DMS 273 (cell line): ENCODE results near the gene COG7.
"Not testable (repeated sequence)": the region's sequence is repeated elsewhere in the genome, so short reads cannot be mapped to it uniquely, and the experiment has no call there.

Source experiments
- DNase-seq: peaks from one replicate; lab custom pipeline; 2025; ENCODE audit not compliant: unreplicated experiment; lab: John Stamatoyannopoulos, UW

The COG7 gene

DNA sequence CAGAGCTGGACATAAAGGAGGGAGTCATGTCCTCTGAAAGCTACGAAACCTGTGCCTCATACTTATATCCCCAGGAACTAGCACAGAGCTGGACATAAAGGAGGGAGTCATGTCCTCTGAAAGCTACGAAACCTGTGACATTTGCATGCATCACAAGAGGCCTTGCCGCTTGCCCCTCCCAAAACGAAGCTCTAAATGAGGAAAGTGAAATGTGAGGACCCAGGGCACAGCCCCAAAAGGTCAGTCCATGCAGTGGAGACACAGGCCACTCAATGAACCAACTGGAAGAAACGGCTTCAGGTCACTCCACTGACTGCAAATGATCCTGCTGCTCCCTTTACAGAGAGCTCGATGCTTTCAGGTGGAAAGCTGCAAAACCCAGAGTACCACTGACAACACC lies 38.3 kb downstream of the COG7 start:
- no peak for DNase-seq

DNA sequence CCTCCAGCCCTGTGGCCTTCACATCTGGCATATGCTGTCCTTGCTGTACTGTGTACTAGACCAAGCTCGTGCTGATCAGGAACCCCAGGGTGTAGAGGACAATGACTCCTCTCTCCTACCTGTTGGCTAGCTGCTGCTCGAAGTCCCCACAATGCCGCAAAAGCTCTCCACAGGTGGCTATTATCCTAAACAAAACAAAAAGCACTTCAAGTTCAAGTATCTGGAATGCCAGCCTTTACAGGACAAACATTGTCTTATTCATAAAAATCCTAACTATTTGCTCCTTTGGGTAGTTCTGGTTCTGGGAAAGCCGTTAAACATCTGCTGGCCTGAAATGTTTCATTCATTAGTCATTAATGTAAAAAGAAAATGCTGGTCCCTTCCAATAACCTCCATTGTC lies 42.8 kb downstream of the COG7 start:
- no peak for DNase-seq

DNA sequence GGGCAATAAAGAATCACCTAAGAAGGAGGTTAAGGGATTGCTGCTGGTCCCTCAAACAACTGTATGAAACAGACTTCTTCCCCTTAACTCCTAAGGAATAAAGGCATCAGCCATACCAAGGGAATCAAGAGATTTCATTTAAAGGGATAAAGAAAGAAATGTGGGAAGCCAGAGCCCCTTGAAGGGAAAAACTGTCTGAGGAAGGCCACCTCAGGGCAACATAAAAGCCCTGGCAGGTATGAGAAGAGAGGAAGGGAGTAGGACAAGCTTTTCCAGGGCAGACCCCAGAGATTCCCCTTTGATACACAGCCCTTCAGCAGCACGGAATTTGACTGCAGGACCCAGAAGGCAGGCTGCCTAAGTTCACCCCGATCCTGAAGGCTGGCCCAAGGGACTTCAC lies 43.5 kb downstream of the COG7 start:
- DNase-seq = no peak

DNA sequence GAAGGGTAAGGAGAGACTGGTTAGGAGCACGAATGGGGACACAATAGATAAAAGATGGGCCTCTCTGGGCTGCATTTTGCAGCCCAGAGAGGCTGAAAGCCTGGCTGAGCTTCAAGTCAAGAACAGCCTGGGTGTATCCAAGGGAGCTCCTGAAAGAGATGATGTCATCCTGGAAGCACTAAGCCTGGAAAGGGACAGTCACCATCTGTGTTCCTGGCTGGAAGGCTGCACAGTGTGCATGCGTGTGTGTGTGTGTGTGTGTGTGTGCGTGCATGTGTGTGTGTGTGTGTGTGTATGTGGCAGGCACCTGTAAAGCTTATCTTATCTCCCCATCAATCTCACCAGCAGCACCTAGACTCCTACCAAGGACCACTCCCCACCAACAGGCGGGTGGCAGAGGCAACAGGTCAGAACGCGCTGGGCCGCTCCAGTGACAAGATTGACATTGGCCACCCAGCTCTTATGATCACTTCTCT lies 44.1 kb downstream of the COG7 start:
- peak; percentile 92 for DNase-seq

DNA sequence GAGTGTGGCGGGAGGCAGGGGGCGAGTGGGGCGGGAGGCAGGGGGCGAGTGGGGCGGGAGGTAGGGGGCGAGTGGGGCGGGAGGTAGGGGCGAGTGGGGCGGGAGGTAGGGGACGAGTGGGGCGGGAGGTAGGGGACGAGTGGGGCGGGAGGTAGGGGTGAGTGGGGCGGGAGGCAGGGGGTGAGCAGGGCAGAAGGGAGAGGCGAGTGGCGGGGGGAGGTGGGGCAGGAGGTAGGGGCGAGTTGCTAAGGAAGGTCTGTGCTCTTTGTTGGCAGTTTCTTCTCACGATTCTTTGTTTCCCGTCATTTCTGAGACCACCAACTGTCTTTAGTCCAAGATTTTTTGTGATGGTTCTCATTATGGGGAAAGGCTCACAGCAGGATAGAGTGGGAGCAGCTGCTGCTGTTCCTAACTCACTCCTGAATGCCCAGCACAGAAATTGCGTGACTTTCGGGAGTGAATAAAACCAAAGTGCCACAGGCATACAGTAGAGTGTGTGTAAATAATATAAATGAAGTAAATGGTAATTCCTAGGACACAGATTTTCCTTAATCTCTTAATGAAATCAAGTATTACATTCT lies 44.7 kb downstream of the COG7 start:
- DNase-seq = peak; percentile 60

DNA sequence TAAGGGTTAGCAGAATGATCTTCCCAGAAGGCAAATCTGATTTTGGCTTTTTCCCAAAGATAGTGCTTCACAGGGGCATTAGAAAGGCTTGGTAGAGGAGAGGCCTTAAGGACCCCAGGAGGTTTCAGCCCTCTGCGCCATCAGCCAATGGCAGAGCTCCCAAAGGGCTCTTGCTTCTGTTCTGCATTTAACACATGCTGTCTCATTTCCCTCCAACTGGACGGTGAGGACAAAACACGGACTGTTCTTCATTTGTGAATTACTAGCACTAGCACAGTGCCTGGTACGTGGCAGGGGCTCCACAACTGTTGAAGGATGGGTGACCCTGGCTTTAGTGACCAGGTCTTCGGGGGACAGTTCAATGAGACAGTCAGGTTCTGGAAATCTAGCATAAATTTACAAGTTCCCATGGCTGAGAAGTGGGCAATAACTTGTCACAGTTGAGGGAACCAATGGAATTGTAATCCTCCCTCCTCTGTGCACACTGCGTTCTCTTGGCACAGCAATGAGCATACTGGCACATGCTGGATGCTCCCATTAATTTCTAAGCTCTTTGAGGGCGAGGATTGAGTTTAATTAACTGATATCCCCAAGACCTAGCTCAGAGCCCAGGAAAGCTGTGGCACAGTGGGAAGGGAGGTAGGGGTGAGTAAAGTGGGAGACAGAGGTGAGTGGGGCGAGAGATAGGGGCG lies 45.4 kb downstream of the COG7 start:
- DNase-seq = no peak

DNA sequence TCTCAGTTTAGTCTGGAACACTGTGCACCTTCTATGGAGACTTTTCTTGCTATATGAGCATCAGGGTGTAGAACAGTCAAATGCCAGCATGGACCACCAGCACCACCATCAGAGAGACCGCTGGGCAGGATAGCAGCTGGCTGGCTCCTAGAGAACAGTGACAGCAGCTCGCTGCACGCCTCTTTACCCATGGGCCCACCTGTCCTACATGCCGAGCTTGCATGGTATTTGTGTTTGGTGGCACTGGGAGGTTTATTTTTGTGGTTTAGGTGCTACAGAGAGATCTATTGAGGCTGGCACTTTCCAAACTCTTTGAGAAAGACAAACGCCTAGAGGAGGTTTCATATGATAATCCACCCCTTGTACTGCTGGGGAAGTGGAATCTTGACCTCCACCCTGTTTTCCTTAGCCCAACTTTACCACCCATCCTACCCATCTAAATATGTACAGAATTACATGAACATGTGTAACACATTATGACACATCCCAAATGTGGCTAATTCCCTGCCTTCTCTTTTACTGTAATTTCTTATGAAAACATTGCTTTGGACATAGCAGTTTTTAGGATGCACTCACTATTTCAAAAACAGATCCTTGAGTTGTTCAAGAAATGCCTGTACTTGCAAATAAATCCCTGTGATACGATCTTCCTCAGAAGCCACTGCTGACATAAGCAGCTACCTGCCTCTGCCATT lies 46.3 kb downstream of the COG7 start:
- DNase-seq = no peak

DNA sequence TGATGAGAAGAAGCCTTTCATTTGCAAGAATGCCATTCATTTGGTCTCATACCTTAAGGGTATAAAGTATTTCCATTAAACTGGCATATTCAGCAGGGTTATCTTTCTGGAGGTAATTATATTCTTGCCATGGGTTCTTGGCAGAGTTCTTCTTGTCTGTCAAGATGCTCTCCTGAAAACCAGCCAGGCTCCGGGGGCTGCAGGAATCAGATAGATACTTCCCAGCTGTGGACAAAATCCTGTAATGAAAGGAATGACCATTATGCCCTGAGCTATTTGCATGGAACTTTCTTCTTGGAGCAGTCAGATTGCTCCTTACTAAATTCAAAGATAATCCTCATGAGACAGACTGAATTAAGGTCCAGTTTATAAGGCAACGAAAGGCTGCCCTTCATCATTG lies 47.0 kb downstream of the COG7 start:
- no peak for DNase-seq

DNA sequence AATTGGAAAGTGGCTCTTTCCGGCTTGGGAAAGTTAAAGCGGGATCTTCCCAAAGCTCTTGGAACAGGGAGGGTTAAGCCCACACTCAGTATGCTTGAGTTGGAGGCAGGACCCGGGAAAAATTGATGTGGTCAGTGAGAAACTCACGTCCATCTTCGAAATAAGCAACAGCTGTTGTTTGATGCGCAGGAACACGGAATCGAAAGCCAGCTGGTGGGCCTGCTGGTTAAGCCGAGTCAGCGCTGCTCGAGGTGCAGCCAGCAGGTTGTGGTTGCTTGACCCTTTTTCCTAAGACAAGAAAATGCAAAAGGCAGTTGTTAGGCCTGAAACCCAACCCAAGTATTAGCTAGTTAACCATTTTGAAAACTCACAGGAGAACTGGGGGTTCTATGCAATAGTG lies 49.4 kb downstream of the COG7 start:
- peak; percentile 70 for DNase-seq

DNA sequence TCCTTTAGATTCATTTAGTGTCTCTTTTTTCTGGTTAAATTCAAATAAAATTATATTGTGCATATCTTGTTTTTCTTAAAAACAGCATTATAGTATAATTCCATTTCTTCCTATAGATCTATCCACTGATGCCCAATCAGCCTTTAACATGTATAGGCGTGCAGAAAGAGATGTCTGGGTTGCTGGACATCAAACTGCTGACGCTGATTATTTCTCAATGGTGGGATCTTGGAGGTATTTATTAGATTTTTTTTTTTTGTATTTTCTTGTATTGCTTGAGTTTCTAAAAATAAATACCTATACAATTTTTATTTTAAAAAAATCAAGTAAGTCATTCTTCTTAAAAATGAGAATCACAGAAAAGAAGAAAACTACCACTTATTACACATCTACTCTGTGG lies 50.9 kb downstream of the COG7 start:
- no peak for DNase-seq

DNA sequence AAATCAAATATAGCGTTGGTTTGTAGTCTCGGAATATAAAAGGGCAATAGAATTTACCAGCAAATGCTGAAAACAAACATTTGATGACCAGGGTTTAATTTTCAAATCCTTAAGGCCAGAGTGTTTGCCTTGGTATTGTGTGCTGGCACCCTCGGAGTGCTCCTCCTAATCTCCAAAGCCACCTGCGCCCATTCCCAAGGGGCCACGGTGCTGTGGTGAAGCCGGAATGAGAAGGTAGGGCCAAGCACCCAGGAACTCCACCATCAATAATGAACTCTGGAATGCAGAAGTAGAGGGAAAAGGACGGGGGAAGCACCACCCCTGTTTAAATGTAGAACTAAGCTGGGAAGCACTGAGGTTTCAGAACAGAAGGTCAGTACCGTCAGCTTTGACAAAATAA lies 51.9 kb downstream of the COG7 start:
- DNase-seq = no peak

DNA sequence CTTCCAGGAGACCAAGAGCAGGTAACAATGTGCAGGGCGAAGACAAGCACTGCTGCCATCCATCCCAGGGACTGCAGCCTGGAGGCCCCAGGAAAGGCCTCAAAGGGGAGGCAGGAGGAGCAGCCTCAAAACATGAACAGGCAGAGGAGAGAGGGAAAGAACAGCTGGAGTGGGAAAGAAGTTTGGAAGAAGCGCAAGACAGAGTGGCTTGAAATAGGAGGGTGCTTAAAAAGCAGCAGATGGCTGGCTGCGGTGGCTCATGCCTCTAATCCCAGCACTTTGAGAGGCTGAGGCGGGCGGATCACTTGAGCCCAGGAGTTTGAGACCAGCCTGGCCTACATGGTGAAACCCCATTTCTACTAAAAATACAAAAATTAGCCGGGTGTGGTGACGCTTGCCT lies 52.5 kb downstream of the COG7 start:
- DNase-seq = peak; percentile 83

DNA sequence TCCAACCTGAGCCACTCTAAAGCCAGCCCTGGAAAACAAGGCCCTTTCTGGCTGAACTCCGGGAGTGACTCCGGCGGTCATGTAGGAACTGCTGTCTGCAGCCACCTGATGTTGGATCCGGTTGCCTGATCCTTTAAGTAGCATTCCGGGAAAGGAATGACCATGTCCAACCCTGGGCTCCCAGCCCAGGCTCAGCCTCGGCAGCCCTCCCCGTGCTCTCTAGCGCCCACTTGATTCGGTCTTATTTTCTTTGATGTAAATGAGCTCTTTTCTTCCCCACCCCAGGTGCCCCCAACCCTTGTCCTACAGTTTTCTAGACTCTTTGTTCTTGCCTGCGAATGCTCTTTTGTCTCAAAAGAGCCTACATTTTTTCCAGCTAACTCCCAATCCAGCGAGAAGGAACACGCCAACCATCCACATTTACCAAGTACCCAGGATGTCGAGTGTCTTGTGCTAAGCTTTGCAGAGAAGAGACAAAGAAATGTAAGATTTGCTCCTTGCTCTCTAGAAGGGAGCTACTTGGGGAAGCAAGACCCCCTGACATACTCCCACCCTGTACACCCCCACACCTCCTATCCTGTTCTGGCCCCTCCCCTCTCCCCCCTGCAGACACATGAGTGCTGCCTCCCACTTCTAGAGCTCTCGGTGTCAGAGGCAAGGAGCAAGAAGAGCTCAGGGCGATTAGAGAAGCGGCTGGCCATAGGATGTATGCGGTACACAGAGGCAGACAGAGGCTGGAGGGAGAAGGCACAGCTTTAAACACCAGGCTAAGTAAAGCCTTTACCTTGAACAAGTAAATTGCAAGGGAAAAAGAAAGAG lies 53.8 kb downstream of the COG7 start:
- peak; percentile 26 for DNase-seq

DNA sequence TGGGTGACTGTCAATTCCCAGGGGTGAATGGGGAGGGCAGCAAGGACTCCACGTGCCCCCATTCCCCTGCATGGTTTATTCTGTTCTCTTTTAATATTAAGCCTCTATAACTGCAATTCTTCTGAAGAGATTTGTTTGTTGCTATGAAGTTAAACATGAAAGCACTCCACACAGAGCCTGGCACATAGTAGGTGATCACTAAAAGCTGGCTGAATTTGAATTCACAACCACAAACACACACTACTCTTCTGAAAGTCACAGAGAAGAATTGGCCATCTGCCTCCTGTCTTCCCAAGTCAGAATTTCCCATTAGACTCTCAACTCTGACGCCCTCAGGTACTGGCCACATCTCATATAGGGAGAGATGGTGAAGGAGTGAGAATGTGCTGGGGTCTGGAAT lies 55.5 kb downstream of the COG7 start:
- no peak for DNase-seq

DNA sequence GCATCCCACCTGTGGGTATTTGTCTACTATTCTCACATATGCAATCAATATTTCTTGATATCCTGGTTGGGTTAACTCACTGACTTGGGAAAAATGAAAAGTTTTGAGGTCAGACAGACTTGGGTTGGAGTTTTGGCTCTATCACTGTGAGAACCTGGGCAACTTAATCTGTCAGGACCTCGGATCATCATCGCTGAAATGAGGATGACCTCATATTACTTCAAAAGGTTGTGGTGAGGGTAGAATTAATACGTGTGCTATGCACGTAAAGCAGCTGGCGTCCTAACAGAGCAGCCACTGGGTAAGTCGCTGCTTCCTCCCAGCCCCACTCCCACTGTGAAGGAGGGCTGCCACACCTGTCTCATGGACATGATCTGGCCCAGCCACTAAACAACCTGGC lies 57.3 kb downstream of the COG7 start:
- no peak for DNase-seq

DNA sequence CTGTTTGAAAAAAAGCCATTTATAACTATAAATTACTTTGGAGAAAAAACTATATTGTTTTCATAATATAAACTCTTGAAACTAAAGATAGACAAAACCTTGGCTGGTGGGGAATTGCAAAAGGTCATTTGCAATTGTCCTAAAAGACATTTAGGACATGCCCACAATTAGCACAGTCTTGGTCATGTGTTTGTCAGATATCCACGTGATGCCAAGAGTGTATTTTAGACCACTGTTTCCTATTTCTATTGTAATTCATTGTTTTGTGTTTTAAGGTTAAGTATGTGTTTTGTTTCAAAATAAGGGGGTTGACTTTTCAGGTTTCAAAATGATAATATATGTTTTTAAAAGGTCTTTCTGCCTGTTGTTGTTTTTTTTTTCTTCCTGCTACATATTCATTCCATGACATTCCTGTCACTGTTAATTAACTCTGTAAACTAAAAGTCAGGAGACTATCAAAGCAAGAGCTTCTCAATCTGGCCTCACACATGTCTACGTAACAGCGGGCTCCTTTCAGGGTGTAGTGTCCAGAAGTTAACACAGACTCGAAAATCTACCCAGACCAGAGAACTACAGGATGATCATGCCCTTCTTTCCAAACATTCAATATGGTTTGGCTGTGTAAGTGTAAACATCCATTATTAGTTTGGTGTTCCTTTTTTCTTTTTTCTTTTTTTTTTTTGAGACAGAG lies 58.7 kb downstream of the COG7 start:
- DNase-seq = peak; percentile 15

DNA sequence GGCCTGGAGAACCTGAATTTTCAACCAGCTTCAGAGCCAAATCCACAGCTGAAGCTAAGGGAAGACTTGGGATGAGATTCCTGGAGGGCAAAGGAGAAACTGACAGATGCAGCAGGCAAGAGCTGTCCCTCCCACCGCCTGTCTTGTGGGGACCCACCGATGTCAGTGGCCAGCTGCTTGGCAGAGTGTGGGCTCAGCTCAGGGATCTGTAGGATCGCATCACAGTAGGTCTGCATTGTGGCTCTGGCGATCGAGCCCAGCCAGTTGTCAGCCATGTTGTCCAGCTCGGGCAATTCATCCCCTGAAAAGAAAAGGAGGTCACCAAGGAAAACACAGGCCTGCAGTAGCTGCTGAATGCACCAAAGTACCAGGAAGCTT lies 60.8 kb downstream of the COG7 start:
- DNase-seq = no peak

DNA sequence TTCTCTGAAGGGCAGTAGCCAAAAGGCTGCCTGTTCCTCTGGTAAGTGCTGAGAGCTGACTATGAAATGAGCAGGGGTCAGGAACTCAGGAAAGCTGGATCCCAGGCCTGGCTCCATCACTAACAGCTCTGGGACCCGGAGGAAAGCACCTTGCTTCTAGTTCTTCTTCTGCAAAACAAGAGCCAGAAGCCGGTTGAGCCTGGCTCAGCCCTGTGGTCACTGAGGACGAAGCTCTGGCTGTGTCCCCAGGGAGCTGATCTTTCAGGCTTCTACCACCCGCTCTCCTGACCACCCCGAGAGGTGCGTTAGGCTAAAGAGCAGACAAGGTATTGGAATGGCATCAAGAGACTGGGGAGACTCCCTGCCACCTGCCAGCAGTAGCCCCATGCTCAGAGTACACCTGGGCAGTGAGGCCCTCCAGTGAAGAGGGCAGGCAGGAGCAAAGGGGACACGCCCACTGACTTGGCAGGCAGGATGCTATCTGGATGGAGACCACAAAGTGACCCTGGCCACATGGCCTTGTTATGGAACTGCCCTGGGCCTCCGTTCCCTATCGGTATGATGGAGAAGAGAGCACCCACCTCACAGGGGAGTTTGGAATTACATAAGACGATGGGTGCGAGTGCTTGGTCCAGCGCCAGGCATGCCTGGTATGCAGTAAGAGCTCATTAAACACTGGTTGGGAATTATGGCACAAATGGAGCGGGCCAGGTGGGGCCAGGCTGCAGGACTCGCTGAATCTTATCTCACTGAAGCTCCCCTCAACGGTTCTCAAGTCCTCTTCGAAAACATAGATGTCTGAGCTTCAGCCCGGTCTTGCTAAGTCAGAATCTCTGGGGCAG lies 61.4 kb downstream of the COG7 start:
- no peak for DNase-seq

DNA sequence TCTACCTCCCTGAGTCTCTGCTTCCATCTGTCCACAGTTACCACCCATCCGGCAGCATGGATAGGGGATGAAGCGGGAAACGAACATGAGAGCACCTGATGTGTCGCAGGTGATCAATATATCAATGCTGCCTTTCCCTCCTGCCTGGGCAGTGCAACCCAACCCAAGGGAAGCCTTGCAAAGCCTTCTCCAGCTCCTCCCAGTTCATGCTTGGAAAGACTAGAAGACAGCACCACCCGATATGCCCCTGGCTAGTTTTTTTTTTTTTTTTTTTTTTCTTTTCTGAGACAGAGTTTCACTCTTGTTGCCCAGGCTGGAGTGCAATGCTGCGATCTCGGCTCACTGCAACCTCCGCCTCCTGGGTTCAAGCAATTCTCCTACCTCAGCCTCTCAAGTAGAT lies 63.1 kb downstream of the COG7 start:
- not testable (repeated sequence) for DNase-seq

DNA sequence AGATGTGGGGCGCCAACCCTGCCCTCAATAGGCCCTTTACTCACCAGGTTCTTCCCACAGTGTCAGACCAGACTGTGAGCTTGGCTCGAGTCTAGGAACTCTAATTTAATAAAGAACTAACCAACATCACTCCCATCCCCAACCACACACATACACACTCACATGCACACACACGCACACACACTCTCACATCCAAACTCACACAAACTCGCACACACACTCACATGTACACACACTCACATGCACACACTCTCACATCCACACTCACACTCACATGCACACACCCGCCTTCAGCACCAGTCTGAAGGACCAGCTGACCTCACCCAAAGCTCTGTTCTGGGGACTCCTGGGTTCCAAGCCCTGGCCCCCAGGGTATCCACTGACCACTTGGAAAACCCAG lies 63.8 kb downstream of the COG7 start:
- no peak for DNase-seq
